Measurements from ENCODE around the gene ZFP91.

Gene ZFP91

GRCh38 chr11:58629857-58630256 lies 51.0 kb downstream of the ZFP91 start:
- peak; percentile 39 for DNase-seq (ENCODE audit: low spot score)

GRCh38 chr11:58631378-58631777 lies 52.5 kb downstream of the ZFP91 start:
- no peak for DNase-seq (ENCODE audit: low spot score)

DNA sequence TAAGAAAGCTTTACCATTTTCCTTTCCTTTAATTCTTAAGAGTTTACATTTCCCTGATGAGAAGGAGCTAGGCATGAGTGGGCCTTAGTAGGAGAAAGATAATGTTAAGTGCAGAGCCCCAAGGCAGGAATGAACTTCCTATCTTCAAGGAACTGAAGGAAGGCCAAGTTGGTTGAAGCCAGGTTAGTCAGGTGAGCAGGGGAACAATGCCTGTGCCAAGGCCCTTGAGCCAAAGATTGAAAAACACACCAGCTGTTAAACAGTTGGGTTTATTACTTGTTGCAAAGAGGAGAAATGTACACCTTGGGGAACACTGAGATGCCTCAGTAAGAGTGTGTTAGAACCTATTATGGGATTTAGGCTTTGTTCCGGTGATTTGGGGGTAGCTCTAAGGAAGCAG lies 53.6 kb downstream of the ZFP91 start:
- DNase-seq (ENCODE audit: low spot score) = no peak

DNA sequence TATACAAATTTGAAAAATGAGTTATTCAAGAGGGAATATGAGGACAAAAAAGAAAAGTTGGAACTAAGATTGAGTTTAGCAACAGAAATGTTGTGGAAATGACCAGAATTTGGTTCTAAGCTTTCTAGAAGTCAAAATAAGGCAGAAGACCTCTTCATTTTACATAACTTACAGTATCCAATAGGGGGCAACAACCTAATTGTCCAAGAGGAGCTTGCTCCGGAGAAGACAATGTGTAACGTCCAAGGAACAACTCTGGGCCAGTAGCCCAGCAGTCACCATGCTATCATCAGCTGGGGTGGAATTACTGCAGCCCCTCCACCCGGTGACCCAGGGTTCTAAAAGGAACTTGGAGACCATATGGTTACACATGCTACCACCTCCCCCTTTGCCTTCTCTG lies 57.7 kb downstream of the ZFP91 start:
- no peak for DNase-seq (ENCODE audit: low spot score)

DNA sequence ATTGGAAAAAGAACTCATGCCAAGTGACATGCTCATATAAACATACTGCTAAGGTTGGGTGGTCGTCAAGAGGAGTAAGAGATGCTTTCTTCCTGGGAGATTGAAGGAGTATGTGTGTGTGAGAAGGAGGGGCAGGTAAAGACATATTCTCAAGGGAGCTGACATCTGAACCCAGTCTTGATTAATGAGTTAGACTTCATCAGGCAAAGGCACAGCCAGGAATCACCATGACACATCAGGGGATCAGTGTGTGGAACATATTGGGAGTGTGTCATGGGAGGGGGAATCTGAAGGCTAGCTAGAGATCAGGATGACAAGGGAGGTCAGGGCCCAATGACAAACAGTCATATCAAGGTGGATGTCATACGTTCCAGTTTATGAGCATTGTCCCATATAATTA lies 58.5 kb downstream of the ZFP91 start:
- no peak for DNase-seq (ENCODE audit: low spot score)

- DNase-seq (ENCODE audit: low spot score) = no peak
Observed at GRCh38 chr11:58639103-58639502, 60.2 kb downstream of the ZFP91 start.

DNA sequence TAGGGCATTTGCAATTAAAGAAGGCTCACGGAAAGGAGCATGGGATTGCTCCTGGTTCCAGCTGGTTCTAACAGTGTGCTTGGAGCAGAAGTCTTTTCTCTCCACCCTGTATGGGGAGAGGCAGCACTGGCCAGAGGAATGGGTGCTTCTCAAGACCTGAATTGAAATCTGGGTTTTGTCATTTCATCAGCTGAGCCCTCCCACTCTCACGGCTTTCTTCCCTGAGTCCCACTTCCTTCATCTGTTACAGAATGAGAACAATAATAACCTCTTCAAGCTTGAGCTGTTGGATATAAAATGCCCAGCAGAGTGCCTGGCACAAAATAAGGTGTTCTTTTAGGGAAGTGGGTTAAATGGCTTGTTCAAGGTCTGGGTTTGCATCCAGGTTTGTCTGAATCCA lies 60.8 kb downstream of the ZFP91 start:
- no peak for DNase-seq (ENCODE audit: low spot score)

- no peak for DNase-seq (ENCODE audit: low spot score)
Observed at GRCh38 chr11:58640386-58641023, 61.6 kb downstream of the ZFP91 start.

DNA sequence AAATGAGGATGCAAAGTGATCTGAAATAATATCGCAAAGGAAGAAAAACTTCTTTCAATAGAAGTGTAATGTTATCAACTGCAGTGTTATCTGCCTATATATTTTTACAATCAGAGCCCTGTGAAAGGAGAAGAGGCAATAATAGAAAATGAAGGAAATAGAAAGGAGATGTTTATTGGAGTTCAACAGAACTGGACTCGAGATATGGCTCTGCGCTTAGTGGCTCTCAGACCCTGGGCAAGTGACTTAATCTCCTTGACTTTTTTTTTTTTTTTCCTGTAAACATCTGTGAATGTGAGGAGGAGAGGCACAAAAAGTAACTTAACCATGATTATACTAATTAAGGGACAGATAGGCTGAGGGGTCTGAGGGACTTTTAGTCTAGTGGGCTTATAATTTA lies 62.5 kb downstream of the ZFP91 start:
- DNase-seq (ENCODE audit: low spot score) = no peak

- DNase-seq (ENCODE audit: low spot score) = no peak
Observed at GRCh38 chr11:58641803-58642581, 63.1 kb downstream of the ZFP91 start.

DNA sequence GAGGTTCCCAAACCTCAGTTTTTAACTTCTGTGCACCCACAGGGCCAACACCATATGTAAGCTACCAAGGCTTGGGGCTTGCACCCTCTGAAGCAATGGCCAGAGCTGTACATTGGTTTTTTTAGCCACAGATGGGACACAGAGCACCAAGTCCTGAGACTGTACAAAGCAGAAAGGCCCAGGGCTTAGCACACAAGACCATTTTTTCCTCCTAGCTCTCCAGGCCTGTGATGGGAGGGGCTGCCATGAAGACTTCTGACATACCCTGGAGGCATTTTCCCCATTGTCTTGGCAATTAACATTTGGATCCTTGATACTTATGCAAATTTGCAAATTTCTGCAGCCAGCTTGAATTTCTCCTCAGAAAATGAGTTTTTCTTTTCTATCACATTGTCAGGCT lies 67.0 kb downstream of the ZFP91 start:
- no peak for DNase-seq (ENCODE audit: low spot score)

GRCh38 chr11:58647141-58647699 lies 68.4 kb downstream of the ZFP91 start:
- DNase-seq (ENCODE audit: low spot score) = no peak

- no peak for DNase-seq (ENCODE audit: low spot score)
Observed at GRCh38 chr11:58647866-58648265, 69.0 kb downstream of the ZFP91 start.

DNA sequence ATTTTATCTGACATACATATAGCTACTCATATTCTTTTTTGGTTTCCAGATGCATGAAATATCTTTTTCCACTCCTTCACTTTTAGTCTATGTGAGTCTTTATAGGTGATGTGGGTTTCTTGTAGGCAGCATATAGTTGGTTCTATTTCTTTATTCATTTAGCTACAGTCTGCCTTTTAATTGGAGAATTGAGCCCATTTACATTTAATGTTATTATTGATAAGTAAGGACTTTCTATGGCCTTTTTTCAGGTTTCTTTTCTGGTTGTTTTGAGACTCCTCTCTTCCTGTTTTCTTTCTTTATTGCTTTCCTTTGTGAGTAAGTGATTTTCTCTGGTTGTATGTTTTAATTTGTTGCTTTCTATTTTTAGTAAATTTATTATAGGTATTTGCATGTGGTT lies 70.8 kb downstream of the ZFP91 start:
- DNase-seq (ENCODE audit: low spot score) = no peak

GRCh38 chr11:58650496-58650895 lies 71.6 kb downstream of the ZFP91 start:
- no peak for DNase-seq (ENCODE audit: low spot score)

DNA sequence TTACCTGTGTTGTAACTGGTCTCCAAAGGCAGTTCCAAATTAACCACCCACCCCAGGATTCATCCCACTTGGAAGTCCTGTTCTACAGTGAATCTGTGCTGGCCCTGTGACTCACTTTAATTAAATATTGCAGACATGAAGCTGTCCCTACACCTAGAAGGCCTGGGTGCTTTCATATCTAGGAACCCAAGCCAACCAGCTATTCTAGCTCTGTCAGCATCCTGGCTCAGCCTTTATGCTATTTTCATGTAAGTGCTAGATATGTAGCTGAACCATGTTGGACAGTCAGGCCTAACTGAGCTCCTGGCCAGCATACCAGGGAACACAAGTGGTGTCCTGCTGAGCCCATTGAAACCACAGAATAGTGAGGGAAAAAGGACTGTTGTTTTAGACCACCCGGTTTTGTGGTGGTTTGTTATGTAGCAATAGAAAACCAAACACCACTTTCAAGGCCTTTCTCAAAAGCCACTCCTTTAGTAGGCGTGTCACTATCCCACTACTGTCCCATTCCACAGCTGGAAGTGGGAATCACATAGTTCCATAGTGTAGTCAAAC lies 73.9 kb downstream of the ZFP91 start:
- no peak for DNase-seq (ENCODE audit: low spot score)

DNA sequence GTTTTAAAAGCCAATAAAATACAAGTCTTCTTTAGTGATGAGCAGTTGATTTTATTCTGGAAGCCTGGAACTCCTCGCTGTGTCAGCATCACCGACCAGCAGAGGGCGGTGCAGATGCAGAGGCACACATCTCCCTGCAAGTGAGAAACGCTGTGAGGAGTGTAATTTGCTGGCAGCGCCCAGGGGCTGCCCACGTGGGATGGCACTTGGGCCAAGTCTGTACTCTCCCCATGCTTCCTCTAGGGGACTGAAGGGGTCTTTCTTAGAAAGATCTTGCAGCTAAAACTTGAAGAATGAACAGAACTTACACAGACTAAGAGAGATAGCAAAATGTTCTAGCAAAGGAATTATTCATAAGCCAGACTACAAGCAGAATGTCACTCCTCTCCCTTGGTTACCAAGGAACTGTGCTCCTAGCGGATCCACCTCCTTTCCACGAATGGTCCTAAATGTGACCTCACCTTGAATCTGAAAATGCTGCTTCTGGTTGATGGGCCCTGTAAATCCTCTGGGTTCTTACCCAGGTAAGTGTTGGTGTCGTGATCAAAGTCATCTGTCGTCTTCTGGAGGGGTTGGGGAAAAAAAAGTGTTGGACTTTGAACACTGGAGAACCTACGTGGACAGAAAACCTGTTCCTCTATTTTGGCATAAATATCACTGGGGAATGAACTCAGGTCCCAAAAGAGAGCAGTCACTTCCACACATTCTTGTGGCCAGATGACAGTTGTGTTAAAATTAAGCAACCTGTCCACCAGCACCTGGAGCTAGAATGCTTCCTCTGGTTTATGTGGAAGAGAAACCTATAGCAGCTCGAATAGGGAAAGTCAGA lies 75.4 kb downstream of the ZFP91 start:
- peak; percentile 72 for DNase-seq (ENCODE audit: low spot score)

DNA sequence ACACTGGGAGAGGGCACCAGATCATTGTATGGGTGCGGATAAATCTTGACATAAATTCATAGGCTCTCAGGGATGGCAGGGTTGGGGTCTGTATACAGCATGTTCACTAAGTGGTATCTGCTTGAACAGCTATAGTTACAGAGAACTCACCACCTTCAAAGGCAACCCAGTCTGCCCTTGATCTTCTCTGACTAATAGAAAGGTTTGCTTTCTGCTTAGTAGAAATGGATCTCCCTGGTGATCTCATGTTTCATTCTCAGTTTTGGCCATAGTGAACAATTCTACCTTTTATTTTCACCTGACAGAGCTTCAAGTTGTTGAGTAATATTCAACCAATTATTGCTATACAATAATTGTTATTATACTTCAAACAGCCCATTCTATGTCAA lies 76.0 kb downstream of the ZFP91 start:
- no peak for DNase-seq (ENCODE audit: low spot score)

DNA sequence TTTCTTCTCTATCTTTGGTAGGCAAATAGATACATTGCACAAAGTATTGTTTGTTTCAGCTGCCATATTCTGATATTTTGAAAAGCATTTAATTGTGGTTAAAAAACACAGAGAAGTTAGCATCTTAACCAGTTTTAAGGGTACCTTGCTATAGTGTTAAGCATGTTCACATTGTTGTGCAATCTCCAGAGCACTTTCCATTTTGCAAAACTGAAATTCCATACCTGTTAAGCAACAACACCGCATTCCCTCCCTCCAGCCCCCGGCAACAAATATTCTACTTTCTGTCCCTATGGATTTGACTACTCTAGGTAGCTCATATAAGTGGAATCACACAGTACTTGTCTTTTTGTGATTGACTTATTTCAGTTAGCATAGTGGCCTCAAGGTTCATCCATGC lies 77.5 kb downstream of the ZFP91 start:
- DNase-seq (ENCODE audit: low spot score) = no peak

DNA sequence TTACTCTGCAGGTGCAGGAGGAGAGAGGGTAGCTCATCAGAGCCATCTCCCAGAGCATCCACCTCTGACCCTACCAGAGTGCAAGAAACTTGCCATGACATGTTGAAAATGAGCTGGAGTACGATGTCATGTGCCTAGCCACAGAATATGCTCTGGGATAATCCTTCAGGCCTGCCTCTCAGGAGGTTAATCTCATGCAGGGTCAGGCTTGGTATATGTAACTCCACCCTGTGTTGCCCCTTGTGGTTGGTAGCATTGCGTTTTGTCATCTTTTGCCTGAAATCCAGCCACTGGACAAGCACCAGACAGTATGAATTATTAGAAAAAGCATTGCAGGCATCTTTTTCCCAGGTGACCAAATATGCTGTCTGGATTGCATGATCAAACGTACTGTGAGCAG lies 79.8 kb downstream of the ZFP91 start:
- no peak for DNase-seq (ENCODE audit: low spot score)

GRCh38 chr11:58659404-58659803 lies 80.5 kb downstream of the ZFP91 start:
- no peak for DNase-seq (ENCODE audit: low spot score)

- DNase-seq (ENCODE audit: low spot score) = no peak
Observed at GRCh38 chr11:58659910-58660570, 81.2 kb downstream of the ZFP91 start.

All from CD4-positive, alpha-beta T cell treated with Interleukin-2 at 100 ng/mL for 4 hours (primary cell).